Heart left ventricle (tissue), 11 donors: ENCODE results near the gene XAGE3. TPM values are rescaled to one million over a fixed set of nuclear protein-coding genes. Genes with fewer than 3 reads are reported as not detected.

ENCODE experiments used
- polyA plus RNA-seq, 2 donors: library from polyadenylated mRNA; stranded (reverse); fragments of 200-250 nt; gene quantifications; one replicate each; pipeline ENCODE4 v1.2.3, GENCODE V29; 2013
- total RNA-seq, 9 donors: library from RNA; depleted of rRNA in 2 of 9; stranded (reverse); fragments of >200 nt in 2 of 9; fragmentation: NEBNext Ultra II Directional in 3 of 9; extraction: Animal tissue kit (Norgen Biotek cat#: 25700) in 3 of 9; gene quantifications; one replicate each; pipeline versions ENCODE4 v1.1.0 to v1.2.4, GENCODE V29; 2016 to 2023
- donor health status: ischemic (EF 13 %, LVEDD 7.1; RV severe dilation, severe dysfunction).
- donor health status: healthy with polysubstance abuse.
- donor health status: DM: no; HTN: yes; CAD: no.
- donor health status: DM: no; HTN: no; CAD: no.
- donor health status: ischemic (EF 25% LVEDD 5.7; RV mildly dilated, moderate dysfunction).
- donor health status: healthy.
- donor health status: DM: yes; HTN: yes; CAD: no.
- donor health status: PGD.
- donor health status: nonischemic (EF 23%, LVEDD 6.1; RV moderate dilation, normal function).

Gene XAGE3
- total and polyA plus RNA-seq, 11 donors = not detected

Other genes with a start within 250 kb of the XAGE3 start
- not detected for gene SSX7, start 213.2 kb downstream of the XAGE3 start, total RNA-seq
- gene SSX7, start 213.2 kb downstream of the XAGE3 start, polyA plus RNA-seq = not detected
- not detected for gene SSX2, start 160.9 kb downstream of the XAGE3 start, total RNA-seq
- not detected for gene SSX2, start 160.9 kb downstream of the XAGE3 start, polyA plus RNA-seq
- gene SSX2B, start 116.8 kb downstream of the XAGE3 start, total RNA-seq = not detected
- not detected for gene SSX2B, start 116.8 kb downstream of the XAGE3 start, polyA plus RNA-seq
- not detected for gene SPANXN5, start 70.7 kb downstream of the XAGE3 start, total RNA-seq
- gene SPANXN5, start 70.7 kb downstream of the XAGE3 start, polyA plus RNA-seq = not detected
- not detected for gene XAGE5, start 56.8 kb downstream of the XAGE3 start, total RNA-seq
- not detected for gene XAGE5, start 56.8 kb downstream of the XAGE3 start, polyA plus RNA-seq
- gene FAM156B, start 29.2 kb upstream of the XAGE3 start, total RNA-seq = 10 to 100 TPM in 2 of 9 donors, 1 to 10 TPM in 7; 4.4 to 11.9 (median 7.5) TPM
- 10 to 100 TPM in 1 of 2 donors, 1 to 10 TPM in 1; 9.4 to 11.7 TPM for gene FAM156B, start 29.2 kb upstream of the XAGE3 start, polyA plus RNA-seq
- 1 to 10 TPM; 3.6 to 8.7 (median 7.0) TPM for gene FAM156A, start 90.4 kb upstream of the XAGE3 start, total RNA-seq
- 10 to 100 TPM in 1 of 2 donors, 1 to 10 TPM in 1; 6.5 to 12.9 TPM for gene FAM156A, start 90.4 kb upstream of the XAGE3 start, polyA plus RNA-seq
- 1 to 10 TPM in 4 of 9 donors, under 1 TPM in 5; 0.32 to 2.6 (median 0.75) TPM for gene GPR173, start 180.7 kb upstream of the XAGE3 start, total RNA-seq
- gene GPR173, start 180.7 kb upstream of the XAGE3 start, polyA plus RNA-seq = under 1 TPM; 0.38 to 0.75 TPM
- 10 to 100 TPM; 17.7 to 72.0 (median 26.2) TPM for gene TSPYL2, start 214.3 kb upstream of the XAGE3 start, total RNA-seq
- 100 to 1,000 TPM in 1 of 2 donors, 10 to 100 TPM in 1; 29.7 to 167 TPM for gene TSPYL2, start 214.3 kb upstream of the XAGE3 start, polyA plus RNA-seq
- gene KANTR, start 226.1 kb upstream of the XAGE3 start, total RNA-seq = 1 to 10 TPM; 2.5 to 9.2 (median 6.4) TPM
- 1 to 10 TPM; 2.5 to 5.9 TPM for gene KANTR, start 226.1 kb upstream of the XAGE3 start, polyA plus RNA-seq